ENCODE measurements around the gene LSM7. TPM values are rescaled to one million over a fixed set of nuclear protein-coding genes. Genes with fewer than 3 reads are reported as not detected.

Gene LSM7
- total RNA-seq, 1 donor from 2014 or later, result 76.2 TPM

GRCh38 chr19:2358548-2359173, 30.3 kb upstream of the LSM7 start:
- Mint-ChIP-seq H3K4me3 (ENCODE audit: unreplicated experiment) (no peak overlapping the region), H3K27me3 (ENCODE audit: low read depth) (peaks cover 14% of the 10 kb centered on the region), H3K4me1 (ENCODE audit: low read depth) (no peaks in the 10 kb centered on the region), H3K9me3 (ENCODE audit: low read depth) (no peaks in the 10 kb centered on the region), H3K36me3 (ENCODE audit: low read depth) (peaks cover 1% of the 10 kb centered on the region), H3K27ac (ENCODE audit: unreplicated experiment) (no peak overlapping the region)
- no peak for TF ChIP-seq CTCF (IDR thresholded peaks at IDR 0.05)
- no peak for DNase-seq (ENCODE audit: low spot score)

DNA sequence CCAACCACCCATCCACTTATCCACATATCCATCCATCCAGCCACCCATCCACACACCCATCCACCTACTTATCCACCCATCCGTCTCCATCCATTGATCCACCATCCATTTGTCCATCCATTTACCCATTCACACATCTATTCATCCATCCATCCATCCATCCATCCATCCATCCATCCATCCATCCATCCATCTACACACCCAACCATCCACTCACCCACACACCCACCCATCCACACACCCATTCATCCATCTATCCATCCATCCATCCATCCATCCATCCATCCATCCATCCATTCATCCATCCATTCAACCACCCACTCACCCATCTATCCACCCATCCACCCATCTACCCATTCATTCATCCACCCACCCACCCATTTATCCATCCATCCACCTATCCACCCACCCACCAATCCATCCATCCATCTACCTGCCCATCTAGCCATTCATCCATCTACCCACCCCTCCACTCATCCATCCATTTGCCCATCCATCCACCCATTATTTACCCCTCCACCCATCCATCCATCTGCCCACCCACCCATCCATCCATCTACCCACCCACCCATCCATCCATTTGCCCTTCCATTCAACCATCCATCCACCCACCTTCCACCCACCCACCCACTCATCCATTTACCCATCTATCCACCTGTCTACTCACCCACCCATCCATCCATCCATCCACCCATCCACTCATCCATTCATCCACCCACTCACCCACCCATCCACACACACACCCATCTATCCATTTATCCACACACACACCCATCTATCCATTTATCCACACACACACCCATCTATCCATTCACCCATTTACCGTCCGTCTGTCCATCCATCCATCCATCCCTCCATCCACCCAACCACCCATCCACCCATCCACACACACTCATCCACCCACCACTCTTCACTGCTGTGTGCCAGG, 29.2 kb upstream of the LSM7 start:
- Mint-ChIP-seq H3K36me3 (ENCODE audit: low read depth) (peaks cover 1% of the 10 kb centered on the region), H3K9me3 (ENCODE audit: low read depth) (no peaks in the 10 kb centered on the region), H3K4me3 (ENCODE audit: unreplicated experiment) (no peak overlapping the region), H3K27me3 (ENCODE audit: low read depth) (peaks cover 14% of the 10 kb centered on the region), H3K27ac (ENCODE audit: unreplicated experiment) (no peak overlapping the region), H3K4me1 (ENCODE audit: low read depth) (no peaks in the 10 kb centered on the region)
- no peak for DNase-seq (ENCODE audit: low spot score)
- TF ChIP-seq CTCF (IDR thresholded peaks at IDR 0.05), result no peak

- Mint-ChIP-seq H3K27me3 (ENCODE audit: low read depth) (peaks cover 14% of the 10 kb centered on the region), H3K4me3 (ENCODE audit: unreplicated experiment) (no peak overlapping the region), H3K36me3 (ENCODE audit: low read depth) (peaks cover 1% of the 10 kb centered on the region), H3K4me1 (ENCODE audit: low read depth) (no peaks in the 10 kb centered on the region), H3K9me3 (ENCODE audit: low read depth) (no peaks in the 10 kb centered on the region), H3K27ac (ENCODE audit: unreplicated experiment) (no peak overlapping the region)
- no peak for DNase-seq (ENCODE audit: low spot score)
- no peak for TF ChIP-seq CTCF (IDR thresholded peaks at IDR 0.05)
Measured at GRCh38 chr19:2356036-2356646, 27.8 kb upstream of the LSM7 start.

GRCh38 chr19:2355168-2356035, 27.0 kb upstream of the LSM7 start:
- Mint-ChIP-seq H3K4me1 (ENCODE audit: low read depth) (no peaks in the 10 kb centered on the region), H3K9me3 (ENCODE audit: low read depth) (no peaks in the 10 kb centered on the region), H3K27me3 (ENCODE audit: low read depth) (peaks cover 10% of the 10 kb centered on the region), H3K27ac (ENCODE audit: unreplicated experiment) (no peak overlapping the region), H3K36me3 (ENCODE audit: low read depth) (peaks cover 1% of the 10 kb centered on the region), H3K4me3 (ENCODE audit: unreplicated experiment) (no peak overlapping the region)
- no peak for TF ChIP-seq CTCF (IDR thresholded peaks at IDR 0.05)
- DNase-seq (ENCODE audit: low spot score), result no peak

Data from chondrocyte (in vitro differentiated cells).